ENCODE results near the gene ANKS1B. TPM values are rescaled to one million over a fixed set of nuclear protein-coding genes. Genes with fewer than 3 reads are reported as not detected.

The ANKS1B gene
- total RNA-seq, 1 donor from 2014 or later: not detected

- DNase-seq (ENCODE audit: extremely low read depth, low read depth, low spot score): no peak
These were observed 752.4 kb downstream of the ANKS1B start for GRCh38 chr12:99232324-99232723.

GRCh38 chr12:99231031-99231430 lies 753.7 kb downstream of the ANKS1B start:
- no peak for DNase-seq (ENCODE audit: extremely low read depth, low read depth, low spot score)

GRCh38 chr12:99224237-99224636 lies 760.5 kb downstream of the ANKS1B start:
- DNase-seq (ENCODE audit: extremely low read depth, low read depth, low spot score): no peak

- DNase-seq (ENCODE audit: extremely low read depth, low read depth, low spot score): no peak
These were observed 761.2 kb downstream of the ANKS1B start for GRCh38 chr12:99223579-99223978.

- DNase-seq (ENCODE audit: extremely low read depth, low read depth, low spot score): no peak
These were observed 771.7 kb downstream of the ANKS1B start for GRCh38 chr12:99213047-99213446.

- DNase-seq (ENCODE audit: extremely low read depth, low read depth, low spot score): no peak
These were observed 772.5 kb downstream of the ANKS1B start for GRCh38 chr12:99212275-99212674.

- DNase-seq (ENCODE audit: extremely low read depth, low read depth, low spot score): no peak
These were observed 779.6 kb downstream of the ANKS1B start for GRCh38 chr12:99205111-99205510.

- no peak for DNase-seq (ENCODE audit: extremely low read depth, low read depth, low spot score)
These were observed 782.7 kb downstream of the ANKS1B start for GRCh38 chr12:99201906-99202645.

GRCh38 chr12:99200711-99201384 lies 783.9 kb downstream of the ANKS1B start:
- no peak for DNase-seq (ENCODE audit: extremely low read depth, low read depth, low spot score)

GRCh38 chr12:99195474-99195873 lies 789.3 kb downstream of the ANKS1B start:
- DNase-seq (ENCODE audit: extremely low read depth, low read depth, low spot score): no peak

GRCh38 chr12:99192489-99192888 lies 792.2 kb downstream of the ANKS1B start:
- DNase-seq (ENCODE audit: extremely low read depth, low read depth, low spot score): no peak

GRCh38 chr12:99176871-99177270 lies 807.9 kb downstream of the ANKS1B start:
- no peak for DNase-seq (ENCODE audit: extremely low read depth, low read depth, low spot score)

- DNase-seq (ENCODE audit: extremely low read depth, low read depth, low spot score): no peak
These were observed 814.3 kb downstream of the ANKS1B start for GRCh38 chr12:99170461-99170860.

- DNase-seq (ENCODE audit: extremely low read depth, low read depth, low spot score): no peak
These were observed 814.7 kb downstream of the ANKS1B start for GRCh38 chr12:99170037-99170436.

GRCh38 chr12:99157946-99158345 lies 826.8 kb downstream of the ANKS1B start:
- DNase-seq (ENCODE audit: extremely low read depth, low read depth, low spot score): no peak

- DNase-seq (ENCODE audit: extremely low read depth, low read depth, low spot score): no peak
These were observed 829.8 kb downstream of the ANKS1B start for GRCh38 chr12:99154983-99155336.

GRCh38 chr12:99154216-99154982 lies 830.3 kb downstream of the ANKS1B start:
- no peak for DNase-seq (ENCODE audit: extremely low read depth, low read depth, low spot score)

- DNase-seq (ENCODE audit: extremely low read depth, low read depth, low spot score): no peak
These were observed 831.4 kb downstream of the ANKS1B start for GRCh38 chr12:99153293-99153692.

- DNase-seq (ENCODE audit: extremely low read depth, low read depth, low spot score): no peak
These were observed 832.4 kb downstream of the ANKS1B start for GRCh38 chr12:99152337-99152736.

- DNase-seq (ENCODE audit: extremely low read depth, low read depth, low spot score): no peak
These were observed 833.0 kb downstream of the ANKS1B start for GRCh38 chr12:99151744-99152143.

GRCh38 chr12:99147130-99147529 lies 837.6 kb downstream of the ANKS1B start:
- DNase-seq (ENCODE audit: extremely low read depth, low read depth, low spot score): no peak

GRCh38 chr12:99146730-99147129 lies 838.0 kb downstream of the ANKS1B start:
- no peak for DNase-seq (ENCODE audit: extremely low read depth, low read depth, low spot score)

Data from glomerular endothelial cell (primary cell).